NB4 (cell line): ENCODE measurements around the gene SPSB3.

ENCODE experiments used
- CTCF ChIP-seq: IDR thresholded peaks from one replicate; pipeline ENCODE4 v1.5.1; 2012; ENCODE audit warnings: low read depth, low read length
- MYC ChIP-seq: IDR thresholded peaks from 2 replicates; pipeline ENCODE4 v1.6.1; 2011; ENCODE audit warnings: low read depth, low read length
- POLR2A ChIP-seq: IDR thresholded peaks from 2 replicates; pipeline ENCODE4 v1.6.1; 2011; ENCODE audit warnings: mild to moderate bottlenecking; ENCODE audit not compliant: insufficient read length; ENCODE audit errors: extremely low read depth

- TF ChIP-seq CTCF (no peak), POLR2A (no peak), MYC (no peak)
Observed at GRCh38 chr16:1787322-1788094, 5.1 kb upstream of the SPSB3 start.
